Activated CD4-positive, alpha-beta T cell treated with anti-CD3 and anti-CD28 coated beads, Interleukin-10, Interleukin-2, amounts not matched to agents 100 ng/mL and 50 ng/mL, durations not matched to agents 16 hours and 8 hours (primary cell): ENCODE data around the gene SPAG8.

Experiments
- DNase-seq: peaks from one replicate; pipeline ENCODE4 v3.0.0-alpha.2; 2020

SPAG8 gene

GRCh38 chr9:35771534-35771933, 40.5 kb downstream of the SPAG8 start:
- no peak for DNase-seq

- DNase-seq = no peak
Observed at GRCh38 chr9:35771075-35771433, 41.0 kb downstream of the SPAG8 start.

GRCh38 chr9:35769763-35770162, 42.3 kb downstream of the SPAG8 start:
- no peak for DNase-seq

GRCh38 chr9:35767458-35767857, 44.6 kb downstream of the SPAG8 start:
- no peak for DNase-seq

- DNase-seq = no peak
Observed at GRCh38 chr9:35766997-35767396, 45.1 kb downstream of the SPAG8 start.

- no peak for DNase-seq
Observed at GRCh38 chr9:35763803-35764202, 48.3 kb downstream of the SPAG8 start.

- no peak for DNase-seq
Observed at GRCh38 chr9:35763181-35763580, 48.9 kb downstream of the SPAG8 start.

- no peak for DNase-seq
Observed at GRCh38 chr9:35760651-35761050, 51.4 kb downstream of the SPAG8 start.

GRCh38 chr9:35759795-35760194, 52.3 kb downstream of the SPAG8 start:
- DNase-seq = no peak
